OCI-LY3 (cell line): ENCODE results near the gene PLA2G1B.
"Not testable (repeated sequence)": the region's sequence is repeated elsewhere in the genome, so short reads cannot be mapped to it uniquely, and the experiment has no call there.

Experiments used
- H2AFZ ChIP-seq: fragments of 200-600, 300-600 bp; shearing (Covaris generic); 2 replicates; pipeline ENCODE4 v1.6.0; 2014; ENCODE audit warnings: antibody characterized with exemption, low read depth, low read length
- H3K27ac ChIP-seq: fragments of 200-600, 300-600 bp; sonication (generic); 2 replicates; pipeline ENCODE4 v1.5.1; 2014; ENCODE audit warnings: mild to moderate bottlenecking, low read length, moderate library complexity, mixed read lengths
- H3K27me3 ChIP-seq: fragments of 200-600, 300-600 bp; sonication (generic); 2 replicates; pipeline ENCODE4 v1.6.1; 2014; ENCODE audit warnings: low read depth, low read length, mixed read lengths
- H3K36me3 ChIP-seq: fragments of 200-600, 300-600 bp; sonication (generic); replicated peaks from 2 replicates; pipeline ENCODE3; 2014; ENCODE audit warnings: low read depth, low read length, mixed read lengths
- H3K4me1 ChIP-seq: fragments of 300-600, 200-600 bp; sonication (generic); 2 replicates; pipeline ENCODE4 v1.6.1; 2014; ENCODE audit warnings: low read length, mixed read lengths
- H3K4me2 ChIP-seq: fragments of 200-600, 300-600 bp; sonication (generic); 2 replicates; pipeline ENCODE4 v1.6.1; 2014; ENCODE audit warnings: low read length, mixed read lengths
- H3K4me3 ChIP-seq: fragments of 300-600, 200-600 bp; sonication (generic); 2 replicates; pipeline ENCODE4 v1.5.1; 2014; ENCODE audit warnings: antibody characterized with exemption, mild to moderate bottlenecking, low read length, moderate library complexity
- H3K79me2 ChIP-seq: fragments of 300-600, 200-600 bp; shearing (Covaris generic); 2 replicates; pipeline ENCODE4 v1.6.1; 2014; ENCODE audit warnings: mild to moderate bottlenecking, low read length, mixed read lengths
- H3K9ac ChIP-seq: fragments of 300-600, 200-600 bp; shearing (Covaris generic); 2 replicates; pipeline ENCODE4 v1.6.0; 2014; ENCODE audit warnings: mild to moderate bottlenecking, low read length, moderate library complexity
- H3K9me3 ChIP-seq: fragments of 200-600, 300-600 bp; shearing (Covaris generic); 2 replicates; pipeline ENCODE4 v1.6.1; 2014; ENCODE audit warnings: low read length, mixed read lengths; ENCODE audit not compliant: insufficient read depth
- H4K20me1 ChIP-seq: fragments of 200-600, 300-600 bp; sonication (generic); 2 replicates; pipeline ENCODE4 v1.6.1; 2016; ENCODE audit warnings: low read length, mixed read lengths; ENCODE audit not compliant: insufficient read depth
- CTCF ChIP-seq: fragments of 200-600, 300-600 bp; sonication (generic); IDR thresholded peaks from 2 replicates; pipeline ENCODE4 v1.5.1; 2014; ENCODE audit warnings: antibody characterized with exemption, low read length, low read depth
- EZH2phosphoT487 ChIP-seq: fragments of 200-600 bp; shearing (Covaris generic); IDR thresholded peaks from 2 replicates; pipeline ENCODE4 v1.6.1; 2018; ENCODE audit warnings: antibody characterized with exemption, mixed run types, low read depth

PLA2G1B gene

GRCh38 chr12:120335447-120335846 is 7.9 kb upstream of the PLA2G1B start:
- not testable (repeated sequence) for H3K79me2 ChIP-seq, H3K36me3 ChIP-seq, H3K27me3 ChIP-seq, H3K4me2 ChIP-seq, H3K9ac ChIP-seq, H3K9me3 ChIP-seq, H2AFZ ChIP-seq, H4K20me1 ChIP-seq, H3K4me1 ChIP-seq, H3K4me3 ChIP-seq, H3K27ac ChIP-seq
- peak; percentile 30 for TF ChIP-seq CTCF

GRCh38 chr12:120332523-120332922 is 4.9 kb upstream of the PLA2G1B start:
- H3K27ac ChIP-seq, result no peak overlapping the region
- no peaks in the 10 kb centered on the region for H3K36me3 ChIP-seq
- H3K27me3 ChIP-seq, result no peaks in the 10 kb centered on the region
- TF ChIP-seq CTCF (no peak), EZH2phosphoT487 (no peak)
- H3K4me1 ChIP-seq, result no peaks in the 10 kb centered on the region
- no peaks in the 10 kb centered on the region for H4K20me1 ChIP-seq
- H3K4me2 ChIP-seq, result no peak overlapping the region
- H3K9ac ChIP-seq, result no peak overlapping the region
- H3K4me3 ChIP-seq, result no peak overlapping the region
- H3K79me2 ChIP-seq, result no peaks in the 10 kb centered on the region
- peaks cover 7% of the 10 kb centered on the region for H3K9me3 ChIP-seq
- H2AFZ ChIP-seq, result no peak overlapping the region

- H4K20me1 ChIP-seq, result no peaks in the 10 kb centered on the region
- no peaks in the 10 kb centered on the region for H3K79me2 ChIP-seq
- H3K9me3 ChIP-seq, result peaks cover 2% of the 10 kb centered on the region
- H2AFZ ChIP-seq, result no peak overlapping the region
- H3K4me1 ChIP-seq, result no peaks in the 10 kb centered on the region
- no peaks in the 10 kb centered on the region for H3K27me3 ChIP-seq
- no peak overlapping the region for H3K27ac ChIP-seq
- H3K4me2 ChIP-seq, result no peak overlapping the region
- no peaks in the 10 kb centered on the region for H3K36me3 ChIP-seq
- no peak overlapping the region for H3K4me3 ChIP-seq
- TF ChIP-seq EZH2phosphoT487, result no peak
- TF ChIP-seq CTCF, result no peak
- no peak overlapping the region for H3K9ac ChIP-seq
These were observed 4.5 kb upstream of the PLA2G1B start for GRCh38 chr12:120332041-120332440.

- Histone ChIP-seq H3K36me3 (no peaks in the 10 kb centered on the region), H3K4me2 (no peak overlapping the region), H3K9me3 (no peaks in the 10 kb centered on the region), H3K27ac (no peak overlapping the region), H3K4me3 (no peak overlapping the region), H3K27me3 (no peaks in the 10 kb centered on the region), H4K20me1 (no peaks in the 10 kb centered on the region), H2AFZ (no peak overlapping the region), H3K79me2 (no peaks in the 10 kb centered on the region), H3K9ac (no peak overlapping the region), H3K4me1 (no peaks in the 10 kb centered on the region)
- no peak for TF ChIP-seq CTCF
- no peak for TF ChIP-seq EZH2phosphoT487
These were observed 3.8 kb upstream of the PLA2G1B start for GRCh38 chr12:120331390-120331789.
